Measurements from ENCODE around the gene IP6K2.
A peak's percentile ranks its signal among the peaks of the same experiment; 100 is the strongest.
"Not testable (repeated sequence)": the region's sequence is repeated elsewhere in the genome, so short reads cannot be mapped to it uniquely, and the experiment has no call there.

Gene IP6K2

DNA sequence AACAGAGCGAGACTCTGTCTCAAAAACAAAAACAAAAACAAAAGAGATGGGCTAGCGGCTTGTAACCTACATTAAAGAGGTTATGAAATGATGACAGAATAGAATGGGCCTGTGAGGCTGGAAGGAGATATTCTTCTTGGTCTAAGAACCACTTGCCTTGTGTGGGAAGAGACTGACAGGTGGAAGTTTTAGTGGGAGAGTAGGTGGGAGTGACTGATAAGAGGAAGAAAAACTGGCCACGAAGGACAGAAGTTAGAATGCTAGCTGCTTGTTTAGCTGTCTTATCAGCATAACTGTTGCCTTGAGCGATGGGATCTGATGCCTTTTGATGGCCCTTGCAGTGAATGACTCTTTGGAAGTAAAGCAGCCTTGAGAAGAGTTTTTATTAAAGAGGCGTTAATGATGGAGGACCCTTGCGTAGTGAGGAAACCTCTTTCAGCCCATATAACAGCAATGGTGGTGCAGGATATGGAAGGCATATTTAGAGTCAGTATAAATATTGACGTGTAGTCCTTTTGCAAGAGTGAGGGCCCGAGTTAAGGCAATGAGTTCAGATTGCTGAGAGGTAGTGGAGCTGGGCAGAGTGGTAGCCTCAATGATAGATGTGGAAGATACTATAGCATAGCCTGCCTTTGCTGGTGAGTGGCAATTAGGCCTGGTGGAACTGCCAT lies 8.3 kb upstream of the IP6K2 start:
- DNase-seq, result not testable (repeated sequence)

DNA sequence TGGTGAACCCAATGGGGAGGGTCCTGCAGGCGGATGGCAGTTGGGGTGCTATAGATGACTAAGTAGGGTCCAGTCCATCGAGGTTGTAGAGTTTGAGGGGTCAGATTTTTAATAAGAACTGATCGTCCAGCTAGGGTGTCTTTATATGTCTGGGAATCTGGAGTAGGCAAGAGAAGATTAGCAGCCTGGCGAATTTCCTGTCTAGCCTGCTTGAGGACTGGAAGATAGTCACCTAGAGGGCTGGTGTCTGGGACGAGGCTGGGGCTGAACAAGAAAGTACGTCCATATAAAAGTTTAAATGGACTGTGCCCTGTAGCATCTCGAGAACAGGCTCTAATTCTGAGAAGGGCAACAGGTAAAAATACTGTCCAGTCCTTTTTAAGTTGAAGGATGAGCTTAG lies 6.7 kb upstream of the IP6K2 start:
- DNase-seq, result no peak

DNA sequence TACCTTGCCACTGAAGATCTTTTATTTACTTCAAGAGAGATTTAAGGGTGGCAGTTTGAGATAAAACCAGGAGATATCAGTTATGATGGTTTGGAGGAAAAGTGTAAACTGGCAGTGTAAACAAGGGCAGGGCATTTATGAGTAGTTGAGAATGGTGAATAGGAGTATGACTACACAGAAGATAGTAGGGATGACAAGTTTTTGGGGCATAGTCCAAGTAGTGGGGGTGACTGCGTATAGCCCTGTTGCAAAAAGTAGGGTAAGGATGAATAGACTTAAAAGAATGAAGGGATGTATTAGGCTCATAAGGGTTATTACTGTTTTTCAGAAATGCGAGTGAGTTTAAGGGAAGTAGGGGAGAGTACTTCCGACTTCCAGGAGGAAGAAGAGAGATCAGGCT lies 6.3 kb upstream of the IP6K2 start:
- not testable (repeated sequence) for DNase-seq

- peak in 4 of 6 experiments; percentile 9 to 59 (median 31) for DNase-seq
Measured at GRCh38 chr3:48716508-48716981, 476 bp downstream of the IP6K2 start.

- DNase-seq, result no peak
Measured at GRCh38 chr3:48715174-48715800, 1.7 kb downstream of the IP6K2 start.

DNA sequence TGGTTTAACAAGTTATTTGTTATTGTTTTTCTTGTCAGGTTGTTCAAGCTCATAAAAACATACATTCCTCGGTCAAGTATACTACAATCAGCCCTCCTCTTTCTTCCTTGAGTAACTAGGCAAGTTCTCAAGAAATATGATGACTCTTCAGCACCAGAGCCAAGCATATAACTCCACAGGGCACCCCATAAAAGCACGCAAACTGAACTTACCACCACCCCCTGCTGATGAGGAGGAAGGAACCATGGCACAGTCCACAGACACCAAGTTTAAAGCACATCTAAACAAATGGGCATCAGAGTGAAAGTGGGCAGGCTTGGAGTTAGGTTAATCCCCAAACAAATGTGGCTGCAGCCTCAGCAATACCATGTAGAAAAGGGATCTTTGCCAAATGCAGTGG lies 5.3 kb downstream of the IP6K2 start:
- DNase-seq, result no peak

DNA sequence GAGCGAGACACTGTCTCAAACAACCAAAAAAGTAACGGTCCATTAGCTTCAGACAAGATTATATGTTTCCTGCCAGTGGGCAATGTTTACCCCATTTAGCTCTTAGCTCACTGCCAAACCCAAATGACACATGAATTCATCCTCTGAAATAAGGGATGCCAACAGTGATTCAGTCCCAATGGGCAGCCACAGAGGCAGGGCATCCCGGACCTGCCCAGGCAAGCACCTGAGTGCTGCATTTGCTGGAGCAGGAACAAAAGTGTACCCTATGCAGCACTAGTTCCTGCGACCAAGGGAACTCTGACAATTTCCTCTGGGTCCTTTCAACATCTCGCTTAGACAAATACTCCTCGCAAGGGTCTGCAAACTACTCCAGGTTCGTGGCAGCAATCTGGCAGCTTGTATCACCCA lies 8.0 kb downstream of the IP6K2 start:
- no peak for DNase-seq

DNA sequence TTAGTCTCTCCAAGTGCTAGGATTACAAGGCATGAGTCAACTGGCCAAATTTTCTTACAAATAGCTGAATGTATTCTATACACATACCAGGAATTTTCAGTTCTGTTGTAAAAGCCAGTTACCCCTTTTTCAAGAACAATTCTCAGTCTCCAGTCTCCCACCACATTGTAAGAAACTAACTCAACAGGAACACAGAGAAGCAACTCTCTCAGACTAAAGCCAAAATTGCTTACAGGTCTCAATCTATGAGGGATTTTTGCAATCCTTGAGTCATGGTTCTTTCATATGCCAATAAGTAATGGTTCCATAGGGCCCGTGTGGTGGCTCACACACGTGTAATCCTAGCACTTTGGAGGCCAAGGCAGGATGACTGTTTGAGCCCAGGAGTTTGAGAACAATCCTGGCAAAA lies 8.5 kb downstream of the IP6K2 start:
- no peak for DNase-seq

- no peak for DNase-seq
Measured at GRCh38 chr3:48707157-48707556, 9.9 kb downstream of the IP6K2 start.

DNA sequence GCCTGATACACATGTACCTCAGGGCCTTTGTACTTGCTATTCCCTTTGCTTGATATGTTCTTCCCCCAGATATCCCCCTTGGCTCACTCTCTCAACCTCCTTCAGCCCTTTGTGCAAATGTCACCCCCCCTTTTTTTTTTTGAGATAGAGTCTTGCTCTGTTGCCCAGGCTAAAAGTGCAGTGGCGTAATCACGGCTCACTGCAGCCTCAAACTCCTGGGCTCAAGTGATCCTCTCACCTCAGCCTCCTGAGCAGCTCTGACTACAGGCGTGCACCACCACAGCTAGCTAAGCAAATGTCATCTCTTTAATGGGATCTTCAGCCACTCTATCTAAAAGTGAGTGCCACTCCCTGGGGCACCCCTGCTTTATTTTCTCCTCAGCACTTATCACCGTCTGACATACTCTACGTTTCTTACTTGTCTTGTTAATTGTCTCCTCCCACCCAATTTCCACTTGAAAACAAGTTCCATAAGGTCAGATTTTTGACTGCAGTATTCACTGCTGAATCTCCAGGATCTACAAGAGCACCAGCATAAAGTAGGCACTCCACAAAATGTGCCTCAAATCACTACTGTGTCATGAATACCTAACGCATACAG lies 14.6 kb downstream of the IP6K2 start:
- DNase-seq, result no peak

GRCh38 chr3:48700731-48701405 lies 16.2 kb downstream of the IP6K2 start:
- no peak for DNase-seq

GRCh38 chr3:48698891-48699290 lies 18.1 kb downstream of the IP6K2 start:
- DNase-seq, result no peak

- no peak for DNase-seq
Measured at GRCh38 chr3:48697952-48698351, 19.1 kb downstream of the IP6K2 start.

DNA sequence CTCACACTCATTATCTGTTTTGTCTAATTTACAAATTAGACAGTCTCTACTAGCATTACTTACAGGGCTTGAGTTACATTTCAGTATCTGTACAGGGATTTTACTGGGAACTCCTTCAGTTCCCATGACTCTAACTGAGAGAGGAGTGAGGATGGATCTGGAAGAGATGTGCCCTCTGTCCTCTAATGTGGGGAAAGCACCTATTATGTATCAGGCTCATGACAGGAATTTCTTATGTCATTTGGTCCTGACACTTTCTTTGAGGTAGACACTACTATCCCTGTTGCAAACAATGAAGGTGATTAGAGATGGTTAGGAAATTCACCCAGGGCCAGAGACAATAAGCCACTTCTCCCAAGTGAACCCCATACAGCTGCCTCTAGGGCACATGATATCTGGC lies 20.4 kb downstream of the IP6K2 start:
- no peak for DNase-seq

GRCh38 chr3:48696156-48696555 lies 20.9 kb downstream of the IP6K2 start:
- no peak for DNase-seq

- DNase-seq, result no peak
Measured at GRCh38 chr3:48695393-48695753, 21.6 kb downstream of the IP6K2 start.

DNA sequence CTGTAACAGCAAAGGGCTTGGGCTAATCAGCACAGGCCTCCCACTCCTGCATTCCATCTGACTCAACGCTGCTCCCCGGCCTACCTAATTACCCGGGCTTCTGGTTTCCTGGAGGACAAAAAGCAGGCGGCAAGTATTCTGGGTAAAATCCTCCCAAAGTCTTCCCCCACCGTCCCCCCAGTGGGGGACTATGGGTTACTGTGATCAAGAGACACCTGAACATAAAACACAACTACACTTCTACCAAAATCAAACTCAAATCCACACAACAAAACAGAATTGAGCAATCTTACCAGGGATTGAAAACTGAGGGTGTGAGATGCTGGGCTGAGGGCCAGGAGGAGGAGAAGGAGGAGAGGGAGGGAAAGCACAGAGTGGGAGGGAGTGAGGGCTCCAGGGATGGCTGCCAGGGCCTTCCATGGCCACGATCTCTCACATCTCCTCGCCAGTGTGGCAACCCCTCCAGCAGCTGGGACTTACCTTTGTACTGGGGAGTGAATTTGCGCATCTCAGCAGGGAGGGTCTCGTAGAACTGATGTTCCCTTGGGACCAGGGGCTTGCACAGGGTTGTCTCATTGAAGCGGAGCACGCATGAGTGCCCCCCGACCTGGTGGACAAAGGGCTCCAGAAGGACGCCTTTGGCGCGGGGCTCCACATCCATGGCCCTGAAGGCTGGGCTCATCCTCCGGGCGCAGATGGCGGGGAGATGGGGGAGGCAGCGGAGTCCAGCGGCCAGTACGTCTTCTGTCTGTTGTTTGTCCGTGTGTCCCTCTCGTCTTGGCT lies 22.2 kb downstream of the IP6K2 start:
- no peak for DNase-seq

DNA sequence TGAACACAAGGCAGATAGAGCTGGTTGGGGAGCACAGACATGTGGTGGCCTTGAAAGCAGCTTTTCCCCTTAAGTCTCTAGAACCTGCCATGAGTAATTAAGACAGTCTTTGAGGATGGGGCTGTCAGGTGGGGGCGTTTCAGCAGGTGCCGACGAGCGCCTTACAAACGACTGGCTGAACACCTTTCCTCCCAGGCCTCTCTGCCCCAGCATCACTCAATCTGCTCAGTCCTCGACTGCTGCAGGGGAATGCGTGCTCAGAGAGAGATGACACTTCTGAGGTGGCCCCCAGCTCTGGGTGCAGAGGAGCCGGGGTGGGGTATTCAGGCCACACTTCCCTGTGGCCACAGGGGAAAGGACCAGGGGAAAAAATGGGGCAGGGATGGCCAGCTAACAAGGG lies 23.2 kb downstream of the IP6K2 start:
- DNase-seq, result no peak

- no peak for DNase-seq
Measured at GRCh38 chr3:48692551-48692950, 24.5 kb downstream of the IP6K2 start.

DNA sequence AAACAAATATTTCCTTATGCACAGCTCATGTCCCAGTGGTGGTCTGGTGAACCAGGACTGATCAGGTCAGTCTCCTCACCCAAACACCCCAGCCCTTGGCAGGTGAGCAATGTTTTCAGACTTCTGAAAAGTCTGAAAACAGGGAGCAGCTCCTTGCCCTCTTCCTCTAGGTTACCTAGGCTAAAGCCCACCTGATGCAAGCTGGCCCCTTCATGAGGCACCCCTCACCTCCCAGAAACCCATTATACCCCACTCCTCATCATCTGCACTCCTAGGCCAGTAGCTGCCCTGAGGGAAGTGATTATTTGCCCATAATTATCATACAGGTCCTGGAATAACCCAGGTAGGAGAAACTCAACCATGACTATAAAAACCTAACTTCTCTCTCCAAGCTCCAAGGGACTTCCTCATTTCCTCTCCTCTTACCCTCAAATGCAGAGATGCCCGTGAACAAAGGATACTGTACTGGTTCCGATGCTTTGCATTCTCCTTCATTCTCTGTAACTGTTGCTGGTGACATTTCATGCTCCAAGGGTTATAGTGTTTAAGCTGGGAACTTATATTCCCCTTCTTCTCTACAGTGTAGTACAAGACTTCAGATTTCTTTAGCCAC lies 26.1 kb downstream of the IP6K2 start:
- DNase-seq, result no peak

GRCh38 chr3:48689384-48689783 lies 27.6 kb downstream of the IP6K2 start:
- no peak for DNase-seq

GRCh38 chr3:48688737-48689075 lies 28.3 kb downstream of the IP6K2 start:
- no peak for DNase-seq
